Tibial nerve (tissue), 4 donors: Measurements from ENCODE around the gene RBFOX1.

Source experiments
- CTCF ChIP-seq, 5 experiments: fragments of 200-600 bp in 3 of 5; fragments of 450-650 bp in 2 of 5; sonication (generic) in 3 of 5; IDR thresholded peaks; one replicate each; pipeline ENCODE4 v1.5.1; 2016 to 2019; ENCODE audit warnings: antibody characterized with exemption in 5 of 5, mild to moderate bottlenecking in 3 of 5, moderate library complexity in 2 of 5
- EP300 ChIP-seq, 2 donors: sonication (generic); formaldehyde crosslinking; IDR thresholded peaks; one replicate each; pipeline ENCODE4 v1.6.1; 2017; ENCODE audit warnings: antibody characterized with exemption in 2 of 2, mild to moderate bottlenecking in 1 of 2
- POLR2A ChIP-seq, 2 donors: fragments of 450-650 bp; IDR thresholded peaks; one replicate each; pipeline ENCODE4 v1.6.1; 2017; ENCODE audit warnings: antibody characterized with exemption in 2 of 2, mild to moderate bottlenecking in 2 of 2, moderate library complexity in 2 of 2

- TF ChIP-seq CTCF (IDR thresholded peaks at IDR 0.05) (no peak), POLR2A (IDR thresholded peaks at IDR 0.05) (no peak), EP300 (IDR thresholded peaks at IDR 0.05) (no peak)
Observed at GRCh38 chr16:7373776-7374175, 41.1 kb downstream of the RBFOX1 start.
